DOHH2 (cell line): ENCODE results near the gene PRPF40A.

Source experiments
- H3F3A ChIP-seq: fragments of 200-600 bp; sonication (generic), shearing (Covaris generic); 2 replicates; pipeline ENCODE4 v1.6.0; 2016; ENCODE audit warnings: antibody characterized with exemption, mild to moderate bottlenecking; ENCODE audit not compliant: control insufficient read depth, insufficient read depth
- H3K27ac ChIP-seq: fragments of 200-600 bp; sonication (generic); 2 replicates; pipeline ENCODE4 v1.5.1; 2014; ENCODE audit warnings: low read depth, mild to moderate bottlenecking, low read length, moderate library complexity
- H3K27me3 ChIP-seq: fragments of 200-600 bp; sonication (generic); 2 replicates; pipeline ENCODE4 v1.6.1; 2014; ENCODE audit warnings: mild to moderate bottlenecking, low read length, mixed read lengths; ENCODE audit not compliant: control insufficient read depth
- H3K36me3 ChIP-seq: fragments of 200-600 bp; sonication (generic); 2 replicates; pipeline ENCODE4 v1.6.1; 2014; ENCODE audit warnings: mild to moderate bottlenecking, low read length, moderate library complexity, mixed read lengths; ENCODE audit not compliant: control insufficient read depth
- H3K4me1 ChIP-seq: fragments of 200-600 bp; sonication (generic); 2 replicates; pipeline ENCODE4 v1.6.1; 2014; ENCODE audit warnings: mild to moderate bottlenecking, low read length, mixed read lengths; ENCODE audit not compliant: control insufficient read depth
- H3K4me2 ChIP-seq: fragments of 200-600 bp; sonication (generic); 2 replicates; pipeline ENCODE4 v1.6.0; 2014; ENCODE audit warnings: mild to moderate bottlenecking, low read length, moderate library complexity
- H3K4me3 ChIP-seq: fragments of 200-600 bp; sonication (generic); 2 replicates; pipeline ENCODE4 v1.5.1; 2014; ENCODE audit warnings: mild to moderate bottlenecking, low read length, mixed read lengths
- H3K79me2 ChIP-seq: fragments of 200-600 bp; sonication (generic); 2 replicates; pipeline ENCODE4 v1.6.1; 2014; ENCODE audit warnings: mild to moderate bottlenecking, low read length, mixed read lengths; ENCODE audit not compliant: control insufficient read depth
- H3K9me2 ChIP-seq: fragments of 200-600 bp; sonication (generic); replicated peaks from 2 replicates; pipeline ENCODE4 v1.6.1; 2014; ENCODE audit warnings: mild to moderate bottlenecking, low read length, mixed read lengths; ENCODE audit not compliant: control insufficient read depth
- H3K9me3 ChIP-seq: fragments of 200-600 bp; sonication (generic); 2 replicates; pipeline ENCODE4 v1.6.1; 2014; ENCODE audit warnings: antibody characterized with exemption, low read length, mixed read lengths; ENCODE audit not compliant: control insufficient read depth, insufficient read depth
- H4K20me1 ChIP-seq: fragments of 200-600 bp; sonication (generic); 2 replicates; pipeline ENCODE4 v1.6.0; 2014; ENCODE audit warnings: low read depth, mild to moderate bottlenecking, antibody characterized with exemption, low read length, moderate library complexity; ENCODE audit not compliant: control insufficient read depth, insufficient read depth
- CTCF ChIP-seq: fragments of 200-600 bp; sonication (generic); IDR thresholded peaks from one replicate; pipeline ENCODE4 v1.5.1; 2014; ENCODE audit warnings: antibody characterized with exemption, mild to moderate bottlenecking, low read depth, low read length; ENCODE audit not compliant: poor library complexity, severe bottlenecking
- EZH2phosphoT487 ChIP-seq: fragments of 200-600 bp; sonication (generic); IDR thresholded peaks from 2 replicates; pipeline ENCODE4 v1.6.1; 2017; ENCODE audit warnings: borderline replicate concordance, mild to moderate bottlenecking, antibody characterized with exemption, low read length, moderate library complexity, mixed read lengths

Gene PRPF40A

GRCh38 chr2:152602750-152603149, 114.5 kb downstream of the PRPF40A start:
- TF ChIP-seq CTCF (no peak), EZH2phosphoT487 (no peak)
- H3K79me2 ChIP-seq = no peaks in the 10 kb centered on the region
- H3K9me2 ChIP-seq = no peaks in the 10 kb centered on the region; the same call in 1 of the 2 replicates
- no peak overlapping the region for H3K4me3 ChIP-seq
- no peaks in the 10 kb centered on the region for H3K27me3 ChIP-seq
- no peak overlapping the region for H3K27ac ChIP-seq
- H3K4me2 ChIP-seq = no peak overlapping the region
- no peaks in the 10 kb centered on the region for H4K20me1 ChIP-seq
- no peaks in the 10 kb centered on the region for H3K4me1 ChIP-seq
- H3F3A ChIP-seq = no peaks in the 10 kb centered on the region
- no peaks in the 10 kb centered on the region for H3K9me3 ChIP-seq
- H3K36me3 ChIP-seq = no peaks in the 10 kb centered on the region
